Activated CD8-positive, alpha-beta memory T cell treated with anti-CD3 and anti-CD28 coated beads, Interleukin-2, amount 10 ng/mL, durations not matched to agents 7 days and 5 days (primary cell): ENCODE results near the gene UBE2D2. TPM values are rescaled to one million over a fixed set of nuclear protein-coding genes. Genes with fewer than 3 reads are reported as not detected.

Experiments
- total RNA-seq, 2 experiments: library from RNA; stranded (reverse); gene quantifications; one replicate each; pipeline ENCODE4 v1.2.3, GENCODE V29; 2021

The UBE2D2 gene
- total RNA-seq, 2 experiments from 2014 or later, result 201 to 244 TPM

Other genes starting within 250 kb of the UBE2D2 start
- gene PAIP2, start 219.5 kb upstream of the UBE2D2 start, total RNA-seq, result 100 to 1,000 TPM in 1 of 2 experiments, 10 to 100 TPM in 1; 83.4 to 112 TPM
- 1 to 10 TPM; 1.9 to 2.5 TPM for gene SLC23A1, start 178.0 kb upstream of the UBE2D2 start, total RNA-seq
- gene MZB1, start 171.4 kb upstream of the UBE2D2 start, total RNA-seq, result 10 to 100 TPM; 51.7 to 61.1 TPM
- 10 to 100 TPM in 1 of 2 experiments, 1 to 10 TPM in 1; 6.3 to 10.9 TPM for gene PROB1, start 166.2 kb upstream of the UBE2D2 start, total RNA-seq
- 1 to 10 TPM; 5.8 to 6.2 TPM for gene SPATA24, start 157.2 kb upstream of the UBE2D2 start, total RNA-seq
- gene DNAJC18, start 121.8 kb upstream of the UBE2D2 start, total RNA-seq, result 10 to 100 TPM in 1 of 2 experiments, 1 to 10 TPM in 1; 9.2 to 25.7 TPM
- gene ECSCR, start 98.6 kb upstream of the UBE2D2 start, total RNA-seq, result under 1 TPM; 0.28 to 0.29 TPM
- gene SMIM33, start 90.3 kb upstream of the UBE2D2 start, total RNA-seq, result under 1 TPM; 0.07 to 0.26 TPM
- gene STING1, start 78.6 kb upstream of the UBE2D2 start, total RNA-seq, result 100 to 1,000 TPM; 103 to 115 TPM
- 1 to 10 TPM; 1.8 to 4.1 TPM for gene CXXC5, start 87.0 kb downstream of the UBE2D2 start, total RNA-seq
- not detected for gene PSD2, start 234.5 kb downstream of the UBE2D2 start, total RNA-seq